Ishikawa (cell line): Measurements from ENCODE around the gene CCDC194.

Source experiments
- CEBPB ChIP-seq: IDR thresholded peaks from 2 replicates; pipeline ENCODE4 v1.6.1; 2012
- CREB1 ChIP-seq: IDR thresholded peaks from 2 replicates; pipeline ENCODE4 v1.6.1; 2012; ENCODE audit warnings: low read depth
- TF ChIP-seq, protein P1 (sequence below): IDR thresholded peaks from 2 replicates; pipeline ENCODE4 v1.6.1; 2012; ENCODE audit warnings: low read depth, mild to moderate bottlenecking

DNA sequence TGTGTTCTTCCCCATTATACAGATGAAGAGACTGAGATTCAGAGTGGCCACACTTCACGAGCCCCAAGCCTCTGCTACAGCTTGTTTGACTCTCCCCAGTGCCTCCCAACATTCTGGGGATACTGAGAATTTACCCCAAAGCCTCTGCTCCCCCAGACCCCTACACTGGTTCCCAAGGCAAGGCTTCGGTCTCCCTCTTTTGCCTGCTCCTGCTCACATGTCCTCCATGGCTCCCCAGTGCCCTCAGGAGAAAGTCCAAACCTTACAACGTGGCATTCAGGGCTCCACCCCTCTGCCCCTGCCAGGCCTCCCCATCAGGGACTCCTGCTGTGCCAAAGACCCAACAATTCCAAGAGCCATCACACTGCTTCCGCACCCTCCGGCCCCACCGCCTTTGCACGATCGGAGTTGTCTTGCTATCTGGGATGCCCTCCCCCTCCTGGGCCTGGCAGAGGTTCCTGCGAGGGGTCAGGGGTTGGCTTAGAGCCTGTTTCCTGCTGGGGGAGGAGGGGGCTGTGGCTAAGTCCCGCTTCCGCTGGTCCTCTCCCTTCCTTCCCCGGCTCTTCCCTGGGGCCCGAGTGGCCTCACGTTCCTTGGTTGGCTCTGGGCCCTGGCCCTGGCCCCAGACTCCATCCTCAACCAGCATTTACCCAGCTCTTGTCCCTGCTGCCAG lies 41.3 kb downstream of the CCDC194 start:
- no peak for TF ChIP-seq CEBPB
- no peak for TF ChIP-seq CREB1
- TF ChIP-seq, protein P1, sequence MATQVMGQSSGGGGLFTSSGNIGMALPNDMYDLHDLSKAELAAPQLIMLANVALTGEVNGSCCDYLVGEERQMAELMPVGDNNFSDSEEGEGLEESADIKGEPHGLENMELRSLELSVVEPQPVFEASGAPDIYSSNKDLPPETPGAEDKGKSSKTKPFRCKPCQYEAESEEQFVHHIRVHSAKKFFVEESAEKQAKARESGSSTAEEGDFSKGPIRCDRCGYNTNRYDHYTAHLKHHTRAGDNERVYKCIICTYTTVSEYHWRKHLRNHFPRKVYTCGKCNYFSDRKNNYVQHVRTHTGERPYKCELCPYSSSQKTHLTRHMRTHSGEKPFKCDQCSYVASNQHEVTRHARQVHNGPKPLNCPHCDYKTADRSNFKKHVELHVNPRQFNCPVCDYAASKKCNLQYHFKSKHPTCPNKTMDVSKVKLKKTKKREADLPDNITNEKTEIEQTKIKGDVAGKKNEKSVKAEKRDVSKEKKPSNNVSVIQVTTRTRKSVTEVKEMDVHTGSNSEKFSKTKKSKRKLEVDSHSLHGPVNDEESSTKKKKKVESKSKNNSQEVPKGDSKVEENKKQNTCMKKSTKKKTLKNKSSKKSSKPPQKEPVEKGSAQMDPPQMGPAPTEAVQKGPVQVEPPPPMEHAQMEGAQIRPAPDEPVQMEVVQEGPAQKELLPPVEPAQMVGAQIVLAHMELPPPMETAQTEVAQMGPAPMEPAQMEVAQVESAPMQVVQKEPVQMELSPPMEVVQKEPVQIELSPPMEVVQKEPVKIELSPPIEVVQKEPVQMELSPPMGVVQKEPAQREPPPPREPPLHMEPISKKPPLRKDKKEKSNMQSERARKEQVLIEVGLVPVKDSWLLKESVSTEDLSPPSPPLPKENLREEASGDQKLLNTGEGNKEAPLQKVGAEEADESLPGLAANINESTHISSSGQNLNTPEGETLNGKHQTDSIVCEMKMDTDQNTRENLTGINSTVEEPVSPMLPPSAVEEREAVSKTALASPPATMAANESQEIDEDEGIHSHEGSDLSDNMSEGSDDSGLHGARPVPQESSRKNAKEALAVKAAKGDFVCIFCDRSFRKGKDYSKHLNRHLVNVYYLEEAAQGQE = no peak
